DMS79 (cell line): ENCODE results near the gene ADM2.

Source experiments
- DNase-seq: peaks from one replicate; lab custom pipeline; 2025; lab: John Stamatoyannopoulos, UW

Gene ADM2

DNA sequence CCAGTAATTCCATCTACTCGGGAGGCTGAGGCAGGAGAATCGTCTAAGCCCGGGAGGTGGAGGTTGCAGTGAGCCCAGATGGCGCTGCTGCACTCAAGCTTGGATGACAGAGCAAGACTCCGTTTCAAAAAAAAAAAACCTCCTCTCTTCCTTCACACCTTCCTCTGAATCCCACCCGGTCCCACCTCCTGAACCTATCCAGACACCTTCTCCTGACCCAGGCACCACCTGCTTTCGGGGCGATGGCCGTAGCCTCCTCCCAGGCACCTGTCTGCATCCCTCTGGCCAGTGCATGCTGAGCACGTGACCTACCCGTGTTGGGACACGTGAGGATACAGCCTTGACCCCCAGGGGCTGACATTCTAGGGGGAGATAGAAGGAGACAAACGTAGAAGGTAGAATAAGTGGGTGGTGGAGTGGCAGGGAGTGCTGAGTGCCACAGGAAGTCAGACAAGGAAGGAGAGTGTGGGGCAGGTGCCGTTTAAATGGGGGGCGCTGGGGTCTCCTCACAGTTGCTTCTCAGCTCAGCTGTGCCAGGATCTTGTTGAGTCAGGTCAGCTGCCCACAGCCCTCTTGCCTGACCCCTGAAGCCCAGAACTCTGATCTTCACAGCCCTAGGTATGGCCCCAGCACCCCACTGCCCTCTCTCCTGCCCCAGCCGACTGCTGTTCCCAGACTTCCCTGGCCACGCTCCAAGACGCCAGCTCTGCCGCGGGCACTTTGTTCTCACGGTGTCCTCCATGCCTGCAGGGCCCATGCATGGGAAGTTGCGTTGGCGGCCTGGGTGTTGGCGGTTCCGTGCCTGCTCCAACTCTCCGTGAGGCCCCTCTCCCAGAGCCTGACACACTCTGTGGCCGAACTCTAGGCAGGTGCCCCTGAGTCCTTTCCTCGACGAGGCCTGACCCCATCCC, 4.1 kb downstream of the ADM2 start:
- no peak for DNase-seq

DNA sequence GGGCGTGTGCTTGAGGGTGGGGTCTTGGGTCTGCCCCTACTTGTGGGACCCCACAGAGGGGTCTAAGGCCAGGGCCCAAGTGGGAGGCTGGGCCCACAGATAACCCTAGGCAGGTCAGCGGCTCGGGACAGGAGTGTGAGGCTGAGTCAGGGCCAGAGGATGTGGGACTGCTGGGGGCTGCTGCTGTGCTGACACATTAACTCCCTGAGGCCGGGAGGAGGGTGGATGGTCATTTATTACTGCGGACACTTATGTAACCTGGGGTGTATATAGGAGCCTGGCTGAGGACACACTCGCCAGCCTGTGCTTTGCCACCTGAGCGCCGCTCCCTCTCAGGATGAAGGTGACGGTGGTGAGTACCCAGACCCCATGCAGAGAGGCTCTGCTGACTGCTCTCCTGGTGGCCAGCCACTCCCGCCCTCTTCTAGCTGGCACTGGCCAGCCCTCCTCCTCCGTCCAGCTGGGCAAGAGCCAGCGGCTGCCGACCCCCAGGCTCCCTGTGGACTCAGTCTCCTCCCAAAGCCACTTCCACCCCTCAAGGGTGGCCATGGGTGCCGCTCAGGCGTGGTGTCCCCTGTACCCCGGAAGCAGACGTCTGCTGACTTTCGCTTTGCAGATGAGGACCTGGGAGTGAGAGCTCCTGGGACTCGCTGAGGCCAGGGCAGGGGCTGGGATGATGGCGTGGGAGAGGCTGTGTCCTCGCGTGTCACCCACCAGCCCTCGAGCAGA, 5.4 kb downstream of the ADM2 start, which contains the start of gene MIOX:
TSS of gene MIOX (plus strand) at position 299 of the 729 bp plus-strand sequence. CDS start at position 338, 39 bp downstream.
- no peak for DNase-seq

DNA sequence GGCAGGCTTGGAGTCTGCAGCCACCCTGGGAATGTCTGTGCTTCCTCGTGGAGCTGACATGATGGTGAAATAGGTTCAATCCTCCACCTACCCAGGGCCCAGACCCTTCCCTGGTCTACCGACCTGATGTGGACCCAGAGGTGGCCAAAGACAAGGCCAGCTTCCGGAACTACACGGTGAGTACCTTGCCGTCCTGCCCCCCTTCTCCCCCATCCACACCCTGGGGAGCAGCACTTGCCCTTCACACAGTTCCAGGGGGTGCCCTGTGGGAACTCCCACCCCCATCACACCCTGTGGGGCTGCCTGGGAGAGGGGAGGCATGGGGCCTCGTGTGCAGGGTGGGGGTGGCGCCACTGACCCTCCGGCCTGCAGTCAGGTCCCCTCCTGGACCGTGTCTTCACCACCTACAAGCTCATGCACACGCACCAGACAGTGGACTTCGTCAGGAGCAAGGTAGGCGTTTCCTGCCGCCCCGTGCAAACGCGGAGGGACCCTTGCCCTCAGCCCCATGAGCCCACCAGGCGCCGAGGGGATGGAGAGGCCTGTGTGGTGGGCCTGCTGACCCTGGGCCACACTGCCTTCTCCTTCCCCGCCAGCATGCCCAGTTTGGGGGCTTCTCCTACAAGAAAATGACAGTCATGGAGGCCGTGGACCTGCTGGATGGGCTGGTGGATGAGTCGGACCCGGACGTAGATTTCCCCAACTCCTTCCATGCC, 6.1 kb downstream of the ADM2 start:
- DNase-seq: no peak

DNA sequence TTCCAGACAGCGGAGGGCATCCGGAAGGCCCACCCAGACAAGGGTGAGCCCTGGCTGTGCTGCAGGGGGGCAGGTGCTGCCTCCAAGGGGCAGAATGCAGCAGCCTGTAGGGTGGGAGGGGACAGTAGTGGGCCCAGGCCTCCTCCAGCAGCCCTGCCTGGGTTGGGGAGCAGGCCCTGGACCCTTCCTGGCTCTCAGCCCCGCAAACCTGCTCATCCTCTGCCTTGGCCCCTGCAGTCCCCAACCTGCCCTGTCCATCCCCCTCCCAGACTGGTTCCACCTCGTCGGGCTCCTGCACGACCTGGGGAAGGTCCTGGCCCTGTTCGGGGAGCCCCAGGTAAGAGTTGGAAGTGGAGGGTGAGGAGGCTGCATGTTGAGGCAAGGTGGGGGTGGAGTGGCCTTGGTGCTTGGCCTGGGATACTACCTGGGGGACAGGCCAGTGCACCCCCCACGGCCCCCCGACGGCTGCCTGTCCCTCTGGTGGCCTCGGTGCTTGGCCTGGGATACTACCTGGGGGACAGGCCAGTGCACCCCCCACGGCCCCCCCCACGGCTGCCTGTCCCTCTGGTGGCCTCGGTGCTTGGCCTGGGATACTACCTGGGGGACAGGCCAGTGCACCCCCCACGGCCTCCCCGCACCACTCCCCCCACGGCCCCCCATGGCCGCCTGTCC, 6.8 kb downstream of the ADM2 start:
- no peak for DNase-seq

DNA sequence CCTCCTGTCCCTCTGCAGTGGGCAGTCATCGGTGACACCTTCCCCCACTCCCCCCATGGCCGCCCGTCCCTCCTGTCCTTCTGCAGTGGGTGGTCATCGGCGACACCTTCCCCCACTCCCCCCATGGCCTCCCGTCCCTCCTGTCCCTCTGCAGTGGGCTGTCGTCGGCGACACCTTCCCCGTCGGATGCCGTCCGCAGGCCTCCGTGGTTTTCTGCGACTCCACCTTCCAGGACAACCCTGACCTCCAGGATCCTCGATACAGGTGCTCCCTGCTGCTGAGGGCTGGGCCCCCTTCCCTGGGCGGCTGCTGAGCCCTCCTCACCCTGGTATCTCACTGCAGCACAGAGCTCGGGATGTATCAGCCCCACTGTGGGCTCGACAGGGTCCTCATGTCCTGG, 7.5 kb downstream of the ADM2 start:
- DNase-seq: no peak

DNA sequence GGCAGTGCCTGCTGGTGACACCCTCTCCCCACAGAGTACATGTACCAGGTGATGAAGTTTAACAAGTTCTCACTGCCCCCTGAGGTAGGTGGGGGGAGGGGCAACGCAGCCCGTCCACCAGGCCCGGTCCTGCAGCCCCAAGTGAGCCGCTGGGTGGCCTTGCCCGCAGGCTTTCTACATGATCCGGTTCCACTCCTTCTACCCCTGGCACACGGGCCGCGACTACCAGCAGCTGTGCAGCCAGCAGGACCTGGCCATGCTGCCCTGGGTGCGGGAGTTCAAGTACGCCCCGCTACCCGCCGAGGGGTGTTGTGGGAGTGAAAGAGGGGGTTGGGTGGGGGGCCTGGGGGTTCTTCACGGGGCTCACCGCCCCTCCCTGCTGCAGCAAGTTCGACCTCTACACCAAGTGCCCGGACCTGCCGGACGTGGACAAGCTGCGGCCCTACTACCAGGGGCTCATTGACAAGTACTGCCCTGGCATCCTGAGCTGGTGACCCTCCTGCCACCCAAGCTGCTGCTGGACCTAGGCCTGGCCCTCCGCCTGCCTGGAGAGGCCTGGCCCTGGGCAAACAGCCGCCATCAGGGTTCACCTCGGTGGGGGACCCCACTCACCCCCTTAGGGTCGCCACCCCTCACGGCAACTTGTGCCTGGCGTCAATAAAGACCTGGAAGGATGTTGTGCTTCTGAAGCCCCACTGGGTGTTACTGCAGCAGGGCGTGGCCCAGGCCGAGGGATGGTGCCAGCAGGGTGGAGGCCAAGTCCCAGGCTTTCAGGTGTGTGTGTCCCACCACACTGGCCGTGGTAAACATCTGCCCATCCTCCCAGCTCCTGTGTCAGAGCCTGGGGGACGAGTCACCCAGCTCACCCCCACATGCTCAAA, 8.3 kb downstream of the ADM2 start:
- no peak for DNase-seq

DNA sequence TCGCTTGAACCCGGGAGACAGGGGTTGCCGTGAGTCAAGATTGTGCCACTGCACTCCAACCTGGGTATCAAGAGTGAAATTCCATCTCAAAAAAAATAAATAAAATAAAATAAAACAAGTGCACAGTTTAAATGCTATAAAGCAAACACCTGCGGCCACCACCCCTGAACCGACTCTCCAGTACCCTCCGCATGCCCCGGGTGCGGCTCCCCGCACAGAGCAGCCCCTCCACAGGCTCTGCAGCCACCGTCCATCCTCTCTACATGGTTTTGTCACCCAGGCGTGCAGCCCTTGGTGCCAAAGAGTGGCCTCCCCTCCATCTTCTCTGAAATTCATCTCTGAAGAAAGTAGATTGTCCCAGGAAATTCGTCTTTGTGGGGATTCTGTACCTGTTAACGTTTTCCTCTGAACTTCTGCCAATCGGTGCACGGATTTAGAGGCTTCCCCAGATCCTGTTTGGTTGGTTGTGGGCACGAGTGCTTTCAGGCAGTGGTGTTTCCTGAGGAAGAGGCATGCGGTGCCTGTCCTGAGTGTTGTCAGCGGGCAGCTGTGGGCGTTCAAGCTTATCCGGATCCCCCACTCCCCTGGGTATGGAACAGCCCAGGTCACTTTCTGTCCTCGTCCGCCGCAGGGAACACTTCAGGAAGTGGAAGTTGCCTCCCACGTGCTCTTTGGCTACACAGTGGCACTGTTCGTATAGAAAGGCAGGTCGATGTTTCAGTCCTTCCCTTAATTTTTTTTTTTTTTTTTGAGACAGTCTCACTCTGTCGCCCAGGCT, 9.4 kb downstream of the ADM2 start:
- DNase-seq: no peak

DNA sequence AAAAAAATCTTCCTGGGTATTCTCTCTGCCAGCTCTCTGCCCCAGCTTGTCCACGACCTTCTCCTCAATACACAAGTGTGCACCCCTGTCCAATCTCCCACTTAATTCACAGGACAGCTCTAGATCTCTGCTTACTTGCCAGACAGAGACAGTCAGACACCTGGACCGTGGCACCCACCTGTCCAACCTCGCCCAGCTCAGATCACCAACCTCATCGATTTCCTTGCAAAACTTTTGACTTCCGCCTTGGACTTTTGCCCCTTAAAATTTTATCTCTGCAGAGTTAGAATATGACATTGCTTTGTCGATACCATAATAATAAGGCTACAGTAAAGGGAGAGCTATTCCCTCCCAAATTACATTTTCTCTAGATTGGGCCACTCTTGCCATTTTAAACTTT, 15.8 kb downstream of the ADM2 start:
- DNase-seq: no peak

DNA sequence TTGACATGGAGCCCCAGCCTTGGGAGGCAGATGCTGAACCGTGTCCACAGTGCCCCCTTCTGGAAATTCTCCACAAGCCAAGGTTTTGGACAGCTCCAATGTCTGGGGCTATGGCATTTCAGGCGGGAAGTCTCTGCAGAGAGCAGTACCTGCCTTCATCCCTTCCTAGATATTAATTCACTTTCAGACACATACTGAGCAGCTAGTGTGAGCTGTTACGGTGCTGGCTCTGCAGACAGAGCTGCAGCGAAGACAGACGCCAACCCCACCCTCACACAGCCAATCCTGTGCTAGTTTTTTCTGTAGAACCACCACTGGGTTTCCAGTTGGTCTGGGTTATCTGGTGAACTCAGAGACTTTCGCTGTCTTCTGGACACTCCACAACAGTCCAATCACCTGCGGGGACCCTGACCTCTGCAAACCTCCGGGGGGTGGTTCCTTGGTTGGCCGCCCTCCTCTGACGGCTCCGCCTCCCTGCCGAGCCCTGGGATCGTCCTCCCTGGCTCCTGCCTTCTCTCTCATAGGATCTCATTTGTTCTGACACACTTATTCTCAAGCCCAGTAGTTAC, 17.1 kb downstream of the ADM2 start:
- DNase-seq: peak; percentile 38

DNA sequence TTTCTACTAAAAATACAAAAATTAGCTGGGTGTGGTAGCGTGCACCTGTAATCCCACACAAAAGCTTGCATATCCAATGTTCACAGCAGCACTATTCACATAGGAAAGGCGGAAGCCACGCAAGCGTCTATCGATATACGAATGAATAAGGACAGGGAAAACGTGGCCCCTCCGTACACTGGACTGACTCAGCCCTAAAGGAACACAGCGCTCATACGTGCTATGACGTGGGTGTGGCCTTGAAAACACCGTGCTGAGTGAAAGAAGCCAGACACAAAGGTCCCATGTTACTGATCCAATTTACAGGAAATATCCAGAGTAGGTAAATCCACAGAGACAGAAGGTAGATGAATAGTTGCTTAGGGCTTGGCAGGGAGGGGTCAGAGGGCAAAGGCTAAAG, 19.1 kb downstream of the ADM2 start:
- DNase-seq: no peak

DNA sequence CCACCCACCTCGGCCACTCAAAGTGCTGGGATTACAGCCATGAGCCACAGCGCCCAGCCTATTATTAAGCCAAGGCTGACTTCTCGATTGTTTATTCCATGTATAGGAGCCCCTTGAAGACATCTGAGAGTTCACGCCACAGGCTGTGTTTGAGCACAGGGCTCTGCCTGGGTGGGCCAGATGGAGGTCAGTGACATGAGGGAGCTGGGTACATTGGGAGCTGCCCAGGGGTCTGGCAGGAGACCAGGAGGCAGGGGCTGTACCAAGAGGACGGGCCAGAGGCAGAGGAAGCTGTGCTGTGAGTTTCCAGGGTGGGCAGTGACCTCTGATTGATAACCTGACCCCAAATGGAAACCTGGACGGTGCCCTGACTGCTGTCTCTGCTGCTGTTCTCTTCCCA, 20.8 kb downstream of the ADM2 start:
- DNase-seq: no peak

DNA sequence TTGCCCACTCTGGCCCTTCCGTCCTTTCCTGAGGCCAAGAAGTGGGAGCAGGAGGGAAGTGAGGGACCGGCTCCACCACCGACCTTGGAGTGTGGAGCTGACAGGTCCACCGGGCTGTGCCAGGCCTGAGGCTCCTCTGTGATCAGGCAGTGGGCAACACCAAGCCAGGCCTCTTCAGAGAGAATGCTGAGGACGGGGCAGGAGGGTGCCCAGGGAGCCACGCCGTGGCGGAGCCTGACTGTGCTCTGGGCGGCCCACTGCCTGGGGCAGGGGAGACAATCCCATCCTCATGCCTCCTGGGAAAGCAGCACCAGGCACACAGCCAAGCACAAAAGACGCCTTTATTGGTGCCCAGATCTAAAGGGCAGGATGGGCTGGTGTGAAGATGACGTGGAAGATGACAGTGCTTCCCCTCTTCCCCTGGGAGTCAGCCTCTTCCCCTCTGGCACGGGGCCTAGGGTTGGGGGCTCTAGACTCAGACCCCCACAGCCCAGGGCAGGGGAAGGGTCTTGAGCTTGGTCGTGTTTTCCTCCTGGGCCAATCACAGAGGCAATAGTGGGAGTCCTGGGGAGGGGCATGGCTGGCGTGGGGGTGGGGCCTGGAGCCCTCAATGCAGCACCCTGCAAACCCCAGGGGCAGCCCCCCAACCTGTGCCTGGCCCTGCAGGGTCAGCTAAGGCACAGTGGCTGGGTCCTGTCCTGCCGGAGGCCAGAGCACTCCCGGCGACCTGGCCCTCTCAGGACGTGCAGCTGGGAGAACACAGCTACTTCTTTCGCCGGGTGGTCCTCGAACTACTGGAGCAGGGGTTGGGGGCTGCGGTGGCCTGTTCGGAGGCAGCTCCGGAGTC, 21.5 kb downstream of the ADM2 start:
- DNase-seq: no peak

DNA sequence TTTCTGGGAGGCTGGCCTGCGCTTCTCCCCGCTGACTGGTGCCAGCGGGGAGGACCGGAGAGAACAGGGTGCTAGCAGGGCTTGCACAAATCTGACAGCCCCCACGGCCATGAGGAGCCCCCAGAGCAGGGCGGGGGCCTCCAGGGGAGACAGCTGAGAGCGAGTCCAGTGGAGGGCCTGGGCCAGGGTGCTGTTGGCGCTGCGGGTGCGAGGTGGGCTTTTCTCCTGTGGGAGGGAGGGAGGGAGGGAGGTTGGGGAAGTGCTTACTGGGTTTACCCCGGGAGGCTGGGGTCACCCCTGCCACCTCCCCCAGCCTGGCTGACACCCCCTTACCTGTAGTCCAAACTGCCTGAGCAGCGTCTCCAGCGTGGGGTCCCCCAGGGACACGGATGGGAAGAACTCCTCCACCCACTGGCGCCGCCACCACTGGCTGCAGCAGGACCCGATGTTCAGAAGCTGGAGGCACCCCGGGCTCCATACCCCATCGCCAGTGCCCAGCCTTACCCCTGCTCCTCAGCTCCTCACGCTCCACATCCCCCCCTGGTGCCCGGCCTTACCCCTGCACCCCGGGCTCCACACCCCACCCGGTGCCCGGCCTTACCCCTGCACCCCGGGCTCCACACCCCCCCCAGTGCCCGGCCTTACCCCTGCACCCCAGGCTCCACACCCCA, 22.3 kb downstream of the ADM2 start:
- DNase-seq: no peak

DNA sequence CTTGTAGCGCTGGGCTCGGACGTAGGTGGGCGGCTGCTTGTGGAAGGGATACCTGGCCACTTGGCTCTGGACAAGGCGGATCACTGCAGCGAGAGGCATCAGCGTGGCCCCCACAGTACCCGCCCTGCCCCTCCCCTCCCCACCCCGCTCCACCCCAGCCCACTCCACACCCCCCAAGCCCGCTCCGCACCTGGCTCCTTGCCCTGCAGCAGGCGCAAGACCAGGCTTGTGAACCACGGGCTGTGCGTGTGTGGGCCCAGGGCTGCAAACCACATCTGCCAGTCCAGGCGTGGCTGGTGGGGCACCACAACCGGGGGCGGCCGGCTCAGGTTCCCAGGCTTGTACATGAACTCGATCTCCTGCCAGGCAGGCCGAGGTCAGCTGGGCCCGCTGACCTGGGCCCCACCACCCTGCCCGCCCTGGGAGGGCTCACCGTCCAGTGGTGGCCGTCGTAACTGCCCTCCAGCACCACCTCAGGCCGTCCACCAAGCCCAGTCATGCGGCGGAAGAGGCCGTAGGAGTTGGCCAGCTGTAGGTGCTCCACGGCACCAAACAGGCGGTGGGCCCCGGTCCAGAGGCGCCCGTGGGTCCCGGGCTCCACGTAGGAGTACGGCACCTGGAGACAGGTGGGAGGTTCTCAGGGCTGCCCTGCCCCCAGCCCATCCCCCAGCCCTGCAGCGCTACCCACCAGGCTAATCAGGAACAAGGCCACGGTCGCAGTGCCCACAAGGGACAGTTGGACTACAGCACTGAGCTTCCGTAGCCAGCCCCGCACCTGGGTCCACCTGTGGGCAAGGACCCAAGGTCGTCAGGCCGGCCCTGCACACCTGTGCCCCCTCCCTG, 23.2 kb downstream of the ADM2 start:
- DNase-seq: no peak

DNA sequence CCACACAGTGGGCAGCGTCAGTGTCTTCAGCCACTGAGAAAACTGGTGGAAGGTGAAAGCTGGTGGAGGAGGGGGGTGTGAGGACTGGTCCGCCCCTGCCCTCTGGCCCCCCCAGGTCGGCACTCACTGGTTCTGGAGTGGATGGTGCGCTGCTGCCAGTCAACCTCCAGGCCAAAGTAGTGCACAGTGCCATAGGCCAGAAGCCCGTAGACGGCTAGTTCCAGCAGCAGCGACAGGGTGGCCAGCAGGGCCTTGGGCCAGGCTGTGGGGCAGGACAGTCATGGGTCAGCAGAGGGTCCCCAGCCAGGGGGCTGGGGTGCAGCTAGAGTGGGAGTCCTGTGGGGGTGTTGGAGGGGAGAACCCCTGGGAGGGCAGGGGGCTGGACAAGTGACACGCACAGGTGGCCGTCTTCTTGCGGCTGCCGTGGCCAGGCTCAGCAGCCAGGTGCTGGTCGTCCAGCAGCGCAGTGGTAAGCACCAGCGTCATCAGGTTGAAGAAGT, 24.0 kb downstream of the ADM2 start:
- no peak for DNase-seq

DNA sequence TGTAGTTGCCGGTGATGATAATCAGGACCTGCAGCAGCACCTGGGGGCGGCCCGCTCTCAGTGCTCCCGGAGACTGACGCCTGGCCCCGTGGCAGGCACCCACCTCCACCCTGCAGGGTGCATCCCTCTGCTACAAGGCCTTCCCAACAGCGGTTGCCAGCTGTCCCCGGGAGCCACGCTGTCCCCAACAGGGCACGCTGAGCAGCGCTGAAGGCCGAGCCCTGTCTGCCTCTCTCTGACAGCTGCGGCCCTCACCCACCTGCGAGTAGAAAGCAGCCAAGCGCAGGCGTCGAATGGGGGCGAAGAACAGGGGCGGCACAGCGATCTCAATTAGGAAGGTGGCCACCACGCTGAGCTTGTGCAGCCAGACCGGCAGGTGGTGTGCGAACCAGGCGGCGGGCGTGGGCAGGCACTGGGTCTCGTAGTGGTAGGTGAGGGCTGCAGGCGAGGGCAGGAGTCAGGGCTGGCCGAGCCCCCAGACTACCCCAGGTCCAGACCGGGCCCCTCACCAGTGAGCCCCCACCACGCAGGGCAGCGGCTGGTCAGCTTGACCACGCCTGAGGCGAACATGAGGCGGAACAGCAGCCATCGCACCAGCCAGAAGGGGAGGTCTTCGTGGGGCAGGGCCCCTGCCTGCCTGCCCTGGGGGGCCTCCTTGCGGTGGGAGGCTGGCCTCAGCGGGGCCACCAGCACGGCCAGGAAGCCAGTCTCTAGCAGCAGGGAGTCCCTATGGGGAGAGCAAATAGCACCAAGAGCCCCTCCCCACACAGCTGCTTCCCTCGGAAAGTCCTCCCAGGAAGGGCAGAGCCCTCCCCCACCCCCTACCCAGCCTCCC, 24.6 kb downstream of the ADM2 start:
- DNase-seq: no peak
